Ovary (tissue), 9 donors: ENCODE measurements around the gene CFAP54. TPM values are rescaled to one million over a fixed set of nuclear protein-coding genes. Genes with fewer than 3 reads are reported as not detected.

Experiments
- DNase-seq, 5 donors: peaks; one replicate each; pipeline ENCODE4 v3.0.0-alpha.2; 2019 to 2020
- H3K27ac ChIP-seq, 2 donors: fragments of 200-600 bp; one replicate each; pipeline versions ENCODE4 v1.5.1 to v1.8.0; 2019 to 2022
- H3K27me3 ChIP-seq: fragments of 200-600 bp; one replicate; pipeline ENCODE4 v1.8.0; 2022
- H3K36me3 ChIP-seq: fragments of 200-600 bp; sonication (generic); one replicate; pipeline ENCODE4 v1.5.1; 2019
- H3K4me1 ChIP-seq: one replicate; pipeline ENCODE4 v1.8.1; 2013; ENCODE audit warnings: mild to moderate bottlenecking, moderate library complexity; ENCODE audit not compliant: insufficient read depth
- H3K4me3 ChIP-seq: fragments of 200-600 bp; sonication (generic); one replicate; pipeline ENCODE4 v1.5.1; 2017
- H3K9me3 ChIP-seq, 2 donors: fragments of 200-600 bp in 1 of 2; sonication (generic) in 1 of 2; one replicate each; pipeline versions ENCODE4 v1.5.1 to v1.8.1; 2013 to 2019; ENCODE audit warnings: mild to moderate bottlenecking in 1 of 2, moderate library complexity in 1 of 2
- CTCF ChIP-seq, 3 donors: fragments of 450-650 bp in 2 of 3; fragments of 200-600 bp in 1 of 3; IDR thresholded peaks; one replicate each; pipeline versions ENCODE4 v1.5.1 to v1.8.0; 2016 to 2022; ENCODE audit warnings: antibody characterized with exemption in 3 of 3, mild to moderate bottlenecking in 1 of 3
- EP300 ChIP-seq: sonication (generic); formaldehyde crosslinking; IDR thresholded peaks from one replicate; pipeline ENCODE4 v1.6.1; 2017; ENCODE audit warnings: antibody characterized with exemption
- POLR2A ChIP-seq: fragments of 450-650 bp; IDR thresholded peaks from one replicate; pipeline ENCODE4 v1.6.1; 2017; ENCODE audit warnings: antibody characterized with exemption, mild to moderate bottlenecking, moderate library complexity
- WGBS, 3 donors: extraction: QIAGEN DNeasy Blood & Tissue Kit in 1 of 3; methylation state at CpG; one replicate each; pipeline versions ENCODE4 v1.1.5 to v1.1.7; 2013 to 2017; 5-methylcytosine and 5-hydroxymethylcytosine counted together
- intact Hi-C, 4 donors: fragments of 100-400 bp; cut with DNase I; formaldehyde crosslinking; loops; one replicate each; pipeline versions ENCODE4 v1.11.0 to v1.15.1; 2022 to 2023
- polyA plus RNA-seq, 2 donors: library from polyadenylated mRNA; stranded (reverse); fragments of 200-250 nt in 1 of 2; fragments of 350-450 nt in 1 of 2; fragmentation: Illumina TruSeq in 1 of 2; extraction: RNeasy Lipid Tissue Mini Kit (QIAGEN cat#74804) in 1 of 2; gene quantifications; one replicate each; pipeline ENCODE4 v1.2.3, GENCODE V29; 2013 to 2014
- total RNA-seq, 7 donors: library from RNA; depleted of rRNA in 2 of 7; stranded (reverse); fragments of >200 nt in 2 of 7; fragmentation: NEBNext Ultra II Directional in 3 of 7; extraction: Animal tissue kit (Norgen Biotek cat#: 25700) in 3 of 7; gene quantifications; one replicate each; pipeline versions ENCODE4 v1.1.0 to v1.2.4, GENCODE V29; 2016 to 2023
- donor health status: DM: no; HTN: no; CAD: no; lungs with moderate emphysema.
- donor health status: DM: no; HTN: no; CAD: no.
- donor health status: Bipolar disorder and iron deficiency.
- donor health status: DM: yes; HTN: yes; CAD: no.
- donor health status: DM: no; HTN: no; CAD: no.
- donor health status: DM: yes; HTN: yes; CAD: no.

Gene CFAP54
- total and polyA plus RNA-seq, 9 donors, result 0.15 to 29.8 (median 1.7) TPM

- Histone ChIP-seq H3K36me3 (no peaks in the 10 kb centered on the region), H3K27ac (no peak overlapping the region), H3K9me3 (no peaks in the 10 kb centered on the region), H3K4me1 (no peaks in the 10 kb centered on the region), H3K4me3 (no peak overlapping the region), H3K27me3 (no peaks in the 10 kb centered on the region)
- intact Hi-C loops, result no loop called here
- TF ChIP-seq CTCF (IDR thresholded peaks at IDR 0.05) (no peak), POLR2A (no peak), EP300 (no peak)
- no peak for DNase-seq
- 62 to 69% (median 64%) methylated on average over 7 of the region's 7 CpGs for WGBS, 3 donors
Measured at GRCh38 chr12:96462571-96463280, 26.7 kb upstream of the CFAP54 start.

- Histone ChIP-seq H3K9me3 (no peaks in the 10 kb centered on the region), H3K27ac (no peak overlapping the region), H3K27me3 (no peaks in the 10 kb centered on the region), H3K36me3 (no peaks in the 10 kb centered on the region), H3K4me1 (no peaks in the 10 kb centered on the region), H3K4me3 (no peak overlapping the region)
- intact Hi-C loops, result no loop called here
- WGBS, 3 donors, result 79 to 86% (median 85%) methylated on average over 3 of the region's 3 CpGs
- no peak for DNase-seq
- TF ChIP-seq CTCF (IDR thresholded peaks at IDR 0.05) (no peak), POLR2A (no peak)
Measured at GRCh38 chr12:96465896-96466295, 23.5 kb upstream of the CFAP54 start.

- no peaks in the 10 kb centered on the region for H3K36me3 ChIP-seq
- WGBS, 3 donors, result 75 to 81% (median 76%) methylated on average over 3 of the region's 3 CpGs
- no peaks in the 10 kb centered on the region for H3K9me3 ChIP-seq
- no peak for DNase-seq
- intact Hi-C loops, result no loop called here
- H3K4me3 ChIP-seq, result no peak overlapping the region
- H3K27me3 ChIP-seq, result no peaks in the 10 kb centered on the region
- no peak for TF ChIP-seq EP300
- no peak for TF ChIP-seq POLR2A
- TF ChIP-seq CTCF (IDR thresholded peaks at IDR 0.05), result no peak
- no peaks in the 10 kb centered on the region for H3K4me1 ChIP-seq
- H3K27ac ChIP-seq, result no peak overlapping the region
Measured at GRCh38 chr12:96466939-96467751, 22.2 kb upstream of the CFAP54 start.

GRCh38 chr12:96471368-96472050, 17.9 kb upstream of the CFAP54 start:
- no peak overlapping the region for H3K4me3 ChIP-seq
- DNase-seq, result no peak
- H3K27ac ChIP-seq, result no peak overlapping the region
- H3K4me1 ChIP-seq, result no peaks in the 10 kb centered on the region
- no peaks in the 10 kb centered on the region for H3K27me3 ChIP-seq
- no peaks in the 10 kb centered on the region for H3K36me3 ChIP-seq
- H3K9me3 ChIP-seq, result no peaks in the 10 kb centered on the region
- intact Hi-C loops, result no loop called here
- TF ChIP-seq EP300 (no peak), POLR2A (no peak), CTCF (IDR thresholded peaks at IDR 0.05) (no peak)
- 92 to 98% (median 94%) methylated on average over 2 of the region's 2 CpGs for WGBS, 3 donors
